GM12872 (cell line): ENCODE results near the gene KATNAL1.
A peak's percentile ranks its signal among the peaks of the same experiment; 100 is the strongest.

Source experiments
- TF ChIP-seq, protein P1 (sequence below): IDR thresholded peaks from 3 replicates; pipeline ENCODE4 v1.5.1; 2011; ENCODE audit warnings: low read depth, mild to moderate bottlenecking, low read length, moderate library complexity; ENCODE audit not compliant: insufficient read depth

The KATNAL1 gene

DNA sequence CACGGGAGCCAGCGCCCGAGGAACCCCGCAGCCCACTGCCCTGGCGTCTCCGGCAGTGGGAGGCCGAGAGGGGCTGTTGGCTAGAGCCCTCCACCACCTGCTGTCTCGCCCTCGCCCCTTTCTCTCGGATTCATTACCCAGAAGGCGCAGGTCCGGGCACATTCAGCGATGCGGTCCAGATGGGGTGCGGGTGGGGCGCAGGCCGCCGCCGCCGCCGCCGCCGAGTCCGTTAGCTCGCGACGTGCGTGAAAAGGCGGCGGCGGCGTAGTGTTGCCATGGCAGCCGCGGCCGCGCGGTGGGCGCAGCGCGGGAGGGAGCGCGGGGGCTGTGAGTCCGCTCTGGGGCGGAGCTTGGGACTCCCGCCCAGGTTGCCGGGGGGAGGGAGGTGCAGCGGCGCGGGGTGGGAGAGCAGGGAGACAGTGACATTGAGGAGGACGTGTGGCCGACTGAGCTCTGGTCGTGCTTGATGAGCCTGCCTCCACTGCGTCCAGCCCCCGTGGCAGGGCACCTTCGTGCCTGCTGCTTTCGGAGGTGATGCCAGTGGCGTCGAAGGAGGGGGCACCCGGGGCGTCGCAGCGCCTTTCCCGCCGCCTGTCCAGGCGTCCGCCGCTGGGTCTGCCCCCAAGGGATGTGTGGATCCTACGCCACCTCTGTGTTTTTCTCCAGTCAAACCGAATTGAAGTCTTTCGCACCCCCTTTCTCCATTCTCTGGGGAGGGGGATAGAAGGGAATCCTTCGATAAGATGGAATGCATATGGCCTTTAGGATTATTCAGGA is at the start of gene KATNAL1:
Gene KATNAL1, minus strand, starts transcription at position 358 of the 777 bp plus-strand sequence. CDS start 23,774 bp downstream, outside the sequence.
- TF ChIP-seq, protein P1, sequence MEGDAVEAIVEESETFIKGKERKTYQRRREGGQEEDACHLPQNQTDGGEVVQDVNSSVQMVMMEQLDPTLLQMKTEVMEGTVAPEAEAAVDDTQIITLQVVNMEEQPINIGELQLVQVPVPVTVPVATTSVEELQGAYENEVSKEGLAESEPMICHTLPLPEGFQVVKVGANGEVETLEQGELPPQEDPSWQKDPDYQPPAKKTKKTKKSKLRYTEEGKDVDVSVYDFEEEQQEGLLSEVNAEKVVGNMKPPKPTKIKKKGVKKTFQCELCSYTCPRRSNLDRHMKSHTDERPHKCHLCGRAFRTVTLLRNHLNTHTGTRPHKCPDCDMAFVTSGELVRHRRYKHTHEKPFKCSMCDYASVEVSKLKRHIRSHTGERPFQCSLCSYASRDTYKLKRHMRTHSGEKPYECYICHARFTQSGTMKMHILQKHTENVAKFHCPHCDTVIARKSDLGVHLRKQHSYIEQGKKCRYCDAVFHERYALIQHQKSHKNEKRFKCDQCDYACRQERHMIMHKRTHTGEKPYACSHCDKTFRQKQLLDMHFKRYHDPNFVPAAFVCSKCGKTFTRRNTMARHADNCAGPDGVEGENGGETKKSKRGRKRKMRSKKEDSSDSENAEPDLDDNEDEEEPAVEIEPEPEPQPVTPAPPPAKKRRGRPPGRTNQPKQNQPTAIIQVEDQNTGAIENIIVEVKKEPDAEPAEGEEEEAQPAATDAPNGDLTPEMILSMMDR = no peak

DNA sequence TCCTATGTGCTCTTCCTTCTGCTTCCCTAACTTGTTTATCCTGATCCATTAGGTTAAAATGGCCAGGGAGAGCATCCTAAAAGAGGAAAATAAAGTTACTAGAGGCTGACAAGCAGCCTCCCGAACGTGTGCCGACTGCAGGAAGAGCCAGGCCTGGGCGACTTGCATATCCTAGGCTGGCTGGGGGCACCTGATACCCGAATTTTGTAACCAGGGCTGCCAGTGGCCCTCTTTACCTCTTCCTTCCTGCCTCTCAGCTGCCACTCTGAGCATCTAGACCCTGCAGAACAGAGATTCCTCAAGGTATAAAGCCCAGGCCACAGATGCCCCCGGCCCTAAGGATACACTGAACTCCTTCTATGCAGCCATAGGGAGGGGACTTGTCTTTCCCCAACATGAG is 48.5 kb upstream of the KATNAL1 start:
- TF ChIP-seq, protein P1 = no peak

DNA sequence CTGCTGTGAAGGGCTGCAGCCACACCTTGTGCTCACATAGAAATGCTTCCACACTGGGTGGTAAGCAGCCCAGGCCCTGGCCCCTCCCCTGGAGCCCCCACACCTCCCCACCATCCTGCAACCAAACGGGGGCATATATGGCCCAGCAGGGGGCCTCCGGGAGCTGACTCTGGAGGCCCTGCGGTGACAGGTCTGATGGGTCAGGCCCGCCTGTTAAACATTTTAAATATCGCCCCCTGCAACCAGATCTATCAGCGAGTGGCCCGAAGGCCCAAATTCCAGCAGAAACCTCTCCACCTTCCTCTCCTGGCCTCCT is 48.0 kb upstream of the KATNAL1 start:
- TF ChIP-seq, protein P1 = peak; percentile 73

DNA sequence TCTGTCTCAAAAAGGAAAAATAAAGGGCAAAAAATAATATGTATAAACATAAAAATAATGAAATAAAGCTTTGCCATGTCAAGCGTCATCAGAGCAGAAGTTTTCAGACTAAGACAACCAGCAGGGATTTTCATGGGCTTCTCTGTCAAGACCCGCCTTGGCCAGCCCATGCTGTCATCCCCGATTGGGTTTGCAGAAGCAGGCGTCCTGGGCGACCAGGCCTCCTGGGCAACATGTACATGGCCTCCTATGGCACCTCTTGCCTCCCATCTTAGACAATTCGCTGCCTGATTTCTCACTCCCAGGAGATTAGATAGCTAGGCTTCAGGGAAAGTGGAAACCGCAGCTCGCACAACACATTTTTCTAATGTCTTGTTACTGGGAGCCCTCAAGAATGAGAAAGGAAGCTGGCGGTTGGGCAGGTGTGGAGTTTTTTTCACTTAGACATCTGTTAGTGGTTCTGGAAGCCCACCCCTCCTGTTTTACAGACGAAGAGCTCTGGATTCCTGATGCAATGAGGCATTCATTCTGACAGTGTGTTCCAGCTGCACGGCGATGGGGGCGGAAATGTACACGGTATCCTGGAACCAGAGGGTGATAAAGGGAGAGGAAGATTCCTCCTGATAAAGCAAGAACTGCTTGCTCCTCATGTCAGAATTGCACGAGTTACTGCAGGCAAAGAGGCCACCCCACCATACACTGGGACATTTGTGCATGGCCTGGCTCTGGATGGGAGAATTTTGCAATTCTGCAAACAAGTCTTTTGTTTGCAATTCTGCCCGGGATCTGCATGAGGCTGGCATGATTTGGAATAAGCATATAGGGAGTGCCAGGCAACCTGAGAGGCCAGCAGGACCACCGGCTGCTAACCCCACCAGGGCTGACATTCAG is 47.4 kb upstream of the KATNAL1 start:
- TF ChIP-seq, protein P1 = no peak

DNA sequence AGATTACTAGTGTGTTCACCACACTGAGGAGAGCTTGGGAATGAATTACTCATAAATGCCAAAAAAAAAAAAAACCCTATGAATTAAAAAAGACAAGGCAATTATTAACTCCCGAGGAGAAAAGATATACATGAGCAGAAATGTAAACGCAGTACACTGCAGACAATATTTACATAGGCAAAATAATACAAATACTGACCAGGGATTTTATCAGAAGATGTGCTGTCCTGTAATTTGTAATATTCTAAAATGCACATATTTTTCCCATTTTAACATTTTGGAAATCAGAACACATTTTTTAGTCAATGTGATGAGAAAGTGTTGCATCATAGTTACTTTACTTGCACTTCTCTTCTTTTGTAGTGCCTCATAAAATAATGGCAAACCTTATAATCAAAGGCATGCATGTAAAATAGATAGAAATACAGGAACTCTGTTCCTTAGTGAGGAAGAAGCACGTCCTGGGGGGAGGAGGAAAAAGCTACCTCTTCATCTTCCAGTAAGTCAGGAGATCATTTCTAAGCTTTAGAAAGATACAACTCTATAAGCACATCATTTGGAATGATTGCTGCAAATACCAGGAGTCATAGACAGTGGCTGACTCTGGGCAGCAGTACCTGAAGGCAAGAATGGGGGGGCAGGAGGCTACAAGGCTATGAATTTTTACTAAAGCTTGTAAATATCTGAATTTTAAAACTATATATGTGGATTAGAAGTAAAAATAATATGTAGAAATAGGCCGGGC is 46.3 kb upstream of the KATNAL1 start:
- TF ChIP-seq, protein P1 = no peak

DNA sequence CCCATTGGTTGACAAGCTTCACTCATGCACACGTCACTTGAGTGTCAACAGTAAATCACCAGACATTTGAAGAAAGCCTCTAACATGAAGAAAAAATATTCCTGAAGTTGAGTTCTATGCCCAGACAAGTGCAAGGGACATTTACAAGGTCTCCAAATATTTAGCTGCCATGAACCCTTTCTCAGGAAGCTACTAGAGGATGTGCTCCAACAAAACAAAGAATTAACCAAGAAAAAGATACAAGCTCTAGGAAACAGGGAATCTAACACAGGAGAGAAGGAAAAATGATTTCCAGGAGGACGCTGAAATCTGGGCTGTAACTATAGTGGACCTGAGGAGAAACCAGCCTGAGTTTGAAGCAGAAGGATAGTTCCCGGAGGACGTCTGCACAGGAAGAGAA is 45.7 kb upstream of the KATNAL1 start:
- TF ChIP-seq, protein P1 = no peak

DNA sequence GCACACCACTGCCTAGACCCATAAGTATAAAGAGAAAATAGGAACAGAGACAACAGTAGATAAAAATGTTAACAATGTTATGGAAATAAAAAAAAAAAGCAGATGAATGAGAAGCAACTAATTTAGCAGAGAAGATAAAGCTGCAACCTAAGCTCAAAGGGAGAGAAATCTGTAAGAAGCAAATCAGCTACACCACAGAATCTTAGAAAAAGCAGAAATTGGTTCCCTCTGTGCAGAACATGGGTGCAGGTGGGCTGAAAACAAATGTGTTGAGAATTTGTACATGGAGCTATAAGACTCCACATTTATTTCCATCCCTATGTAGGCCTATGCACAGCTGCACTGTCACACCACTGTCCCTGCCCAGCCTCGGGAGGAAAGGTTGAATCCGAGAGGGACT is 44.8 kb upstream of the KATNAL1 start:
- TF ChIP-seq, protein P1 = no peak
